ENCODE results near the gene STUB1.

DNA sequence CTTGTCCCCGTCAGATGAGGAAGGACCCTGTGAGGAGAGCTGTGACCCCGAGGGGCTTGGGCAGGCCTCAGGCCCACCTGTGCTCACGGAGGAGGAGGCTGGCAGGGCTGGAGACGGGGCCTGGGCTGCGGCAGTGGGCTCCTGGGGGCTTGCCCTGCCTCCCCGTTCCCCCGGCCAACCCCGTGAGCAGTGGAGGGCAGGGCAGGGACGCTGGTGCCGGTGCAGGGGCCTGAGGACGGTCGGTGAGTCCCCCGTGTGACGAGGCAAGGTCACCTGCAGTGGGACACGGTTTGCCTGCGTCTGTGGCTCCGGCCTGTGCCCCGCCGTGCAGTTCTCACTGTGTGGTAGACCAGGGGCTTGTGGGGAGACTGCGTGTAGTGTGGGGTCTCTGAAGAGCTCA is 20.6 kb upstream of the STUB1 start:
- TF ChIP-seq POLR2AphosphoS5 (IDR thresholded peaks at IDR 0.05; ENCODE audit: low read depth, low read length) (no peak), REST (IDR thresholded peaks at IDR 0.05; ENCODE audit: insufficient read depth in 1 of 2, low read depth in 2 of 2, low read length in 2 of 2) (no peak), SIN3A (IDR thresholded peaks at IDR 0.05; ENCODE audit: borderline replicate concordance, insufficient read depth, low read length) (no peak)
